ENCODE results near the gene PMEPA1. TPM values are rescaled to one million over a fixed set of nuclear protein-coding genes. Genes with fewer than 3 reads are reported as not detected.

PMEPA1 gene
- total RNA-seq, 4 donors from 2014 or later = 10.2 to 33.6 (median 18.3) TPM

GRCh38 chr20:57707320-57707719 is 2.5 kb downstream of the PMEPA1 start:
- Histone ChIP-seq H3K9me3 (no peaks in the 10 kb centered on the region), H3K4me1 (peaks cover 0 to 85% (median 26%) of the 10 kb centered on the region in 4 donors), H3K27me3 (no peaks in the 10 kb centered on the region), H3K36me3 (no peaks in the 10 kb centered on the region), H3K27ac (peak overlapping the region in 3 of 4 donors; percentile 71 to 97 (median 81)), H3K4me3 (peak overlapping the region in 3 of 4 donors; percentile 39 to 88 (median 51))
- WGBS, 2 donors = 51 to 67% methylated on average over 7 of the region's 7 CpGs
- no peak for DNase-seq (ENCODE audit: low spot score in 2 of 2)
- TF ChIP-seq CTCF (IDR thresholded peaks at IDR 0.05) = no peak
- TF ChIP-seq POLR2A (IDR thresholded peaks at IDR 0.05) = no peak
- TF ChIP-seq EP300 (IDR thresholded peaks at IDR 0.05) = no peak

- TF ChIP-seq EP300 (IDR thresholded peaks at IDR 0.05) = no peak
- no peak for TF ChIP-seq POLR2A (IDR thresholded peaks at IDR 0.05)
- no peak for TF ChIP-seq CTCF (IDR thresholded peaks at IDR 0.05)
- Histone ChIP-seq H3K4me3 (no peak overlapping the region), H3K27ac (peak overlapping the region in 1 of 4 donors; percentile 97), H3K36me3 (no peaks in the 10 kb centered on the region), H3K9me3 (no peaks in the 10 kb centered on the region), H3K4me1 (peaks cover 0 to 66% (median 19%) of the 10 kb centered on the region in 4 donors), H3K27me3 (no peaks in the 10 kb centered on the region)
- WGBS, 2 donors = 47 to 51% methylated on average over 18 of the region's 18 CpGs
- no peak for DNase-seq (ENCODE audit: low spot score in 2 of 2)
Measured at GRCh38 chr20:57705127-57705899, 4.5 kb downstream of the PMEPA1 start.

DNA sequence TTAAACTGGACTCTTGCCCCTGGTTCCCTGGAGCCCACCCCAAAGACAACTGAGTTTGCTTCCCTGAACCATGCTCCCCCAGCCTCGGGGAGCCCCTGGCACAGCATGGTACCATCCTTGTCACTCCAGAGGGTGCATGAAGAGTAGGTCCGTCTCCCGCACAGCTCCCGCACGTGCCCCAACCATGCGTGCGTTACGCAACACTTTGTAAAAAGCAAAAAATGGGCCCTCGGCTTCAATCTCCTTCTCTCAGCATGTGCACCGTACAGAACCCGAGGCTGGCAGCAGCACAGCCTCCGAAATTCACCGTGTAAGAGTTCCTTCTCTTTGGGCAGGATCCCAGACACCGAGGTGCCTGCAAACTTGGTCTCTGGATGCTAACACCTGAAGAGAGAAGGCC is 5.6 kb downstream of the PMEPA1 start:
- Histone ChIP-seq H3K4me1 (peaks cover 0 to 67% (median 20%) of the 10 kb centered on the region in 4 donors), H3K4me3 (no peak overlapping the region)

DNA sequence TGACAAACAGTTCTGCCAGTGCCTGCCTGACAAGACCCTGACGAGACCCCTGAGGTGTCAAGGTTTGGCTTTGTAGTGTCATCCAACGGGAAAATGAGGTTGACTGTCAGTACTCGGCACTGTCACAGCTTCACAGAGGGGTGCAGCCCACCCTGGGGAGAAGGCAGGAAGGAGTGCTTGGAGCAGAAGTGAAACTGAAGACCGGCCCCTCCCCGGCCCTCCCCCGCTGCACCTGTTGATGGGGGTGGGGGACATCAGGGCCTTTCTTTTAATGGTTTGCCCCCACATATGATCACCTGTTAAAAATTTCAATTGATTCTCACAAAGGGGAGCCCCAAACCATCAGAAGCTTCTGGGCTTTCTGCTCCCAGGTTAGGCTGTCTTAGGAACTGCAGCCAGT is 6.8 kb downstream of the PMEPA1 start:
- TF ChIP-seq CTCF (IDR thresholded peaks at IDR 0.05) (no peak), POLR2A (IDR thresholded peaks at IDR 0.05) (no peak), EP300 (IDR thresholded peaks at IDR 0.05) (no peak)

More for the DNA sequence above, 5.6 kb downstream of the PMEPA1 start:
- Histone ChIP-seq H3K9me3 (no peaks in the 10 kb centered on the region), H3K27me3 (no peaks in the 10 kb centered on the region), H3K36me3 (no peaks in the 10 kb centered on the region), H3K27ac (peak overlapping the region in 1 of 4 donors; percentile 16)
- TF ChIP-seq EP300 (IDR thresholded peaks at IDR 0.05) (no peak), CTCF (IDR thresholded peaks at IDR 0.05) (no peak), POLR2A (IDR thresholded peaks at IDR 0.05) (no peak)
- DNase-seq (ENCODE audit: low spot score in 2 of 2) = no peak
- WGBS, 2 donors = 76 to 87% methylated on average over 14 of the region's 14 CpGs

GRCh38 chr20:57702521-57702920 is 7.3 kb downstream of the PMEPA1 start:
- no peak overlapping the region for H3K27ac ChIP-seq
- H3K36me3 ChIP-seq = no peaks in the 10 kb centered on the region
- DNase-seq (ENCODE audit: low spot score in 2 of 2) = no peak
- H3K4me3 ChIP-seq = no peak overlapping the region
- no peaks in the 10 kb centered on the region for H3K27me3 ChIP-seq
- H3K9me3 ChIP-seq = no peaks in the 10 kb centered on the region
- WGBS, 2 donors = 72 to 73% methylated on average over 6 of the region's 6 CpGs
- TF ChIP-seq CTCF (IDR thresholded peaks at IDR 0.05) (no peak), POLR2A (IDR thresholded peaks at IDR 0.05) (no peak), EP300 (IDR thresholded peaks at IDR 0.05) (no peak)
- peaks cover 0 to 64% (median 13%) of the 10 kb centered on the region in 4 donors for H3K4me1 ChIP-seq

More for the DNA sequence above, 6.8 kb downstream of the PMEPA1 start:
- no peak for DNase-seq (ENCODE audit: low spot score in 2 of 2)
- 80 to 82% methylated on average over 6 of the region's 6 CpGs for WGBS, 2 donors
- H3K36me3 ChIP-seq = no peaks in the 10 kb centered on the region
- no peaks in the 10 kb centered on the region for H3K9me3 ChIP-seq
- peaks cover 0 to 69% (median 17%) of the 10 kb centered on the region in 4 donors for H3K4me1 ChIP-seq
- no peak overlapping the region for H3K4me3 ChIP-seq
- H3K27ac ChIP-seq = no peak overlapping the region
- H3K27me3 ChIP-seq = no peaks in the 10 kb centered on the region
